ENCODE results near the gene INS.

Gene INS

DNA sequence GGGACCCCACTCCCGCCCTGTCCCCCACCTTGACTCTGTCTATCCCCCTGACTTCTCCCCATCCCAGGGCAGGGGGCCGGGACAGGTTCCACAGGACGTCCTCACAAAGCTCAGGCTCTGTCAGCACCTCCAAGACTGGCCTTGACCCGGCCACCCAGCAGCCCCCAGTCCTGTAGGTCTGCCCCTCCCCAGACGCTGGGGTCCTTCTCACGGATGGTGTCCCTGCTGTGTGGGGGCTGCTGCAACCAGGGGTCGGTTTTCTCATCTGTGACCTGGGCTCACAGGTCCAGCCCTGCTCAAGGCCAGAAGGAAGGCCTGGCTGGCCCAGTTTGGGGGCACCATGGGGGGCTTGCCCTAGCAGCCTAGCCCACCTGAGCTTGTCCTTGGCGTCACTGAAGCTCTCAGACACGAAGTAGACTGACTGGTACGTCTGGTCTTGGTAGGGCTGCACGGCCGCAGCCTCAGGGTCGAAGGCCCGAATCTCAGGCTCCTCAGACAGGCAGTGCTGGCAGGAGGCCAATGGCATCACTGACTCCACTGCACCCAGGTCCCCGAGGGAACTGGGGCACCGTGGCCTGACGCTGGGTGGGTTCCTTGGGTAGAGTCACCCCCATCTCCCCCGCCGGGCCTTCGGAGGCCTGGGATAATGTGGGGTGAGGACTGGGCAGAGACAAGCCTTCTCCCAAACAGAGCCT is 4.0 kb upstream of the INS start:
- no peak for DNase-seq

DNA sequence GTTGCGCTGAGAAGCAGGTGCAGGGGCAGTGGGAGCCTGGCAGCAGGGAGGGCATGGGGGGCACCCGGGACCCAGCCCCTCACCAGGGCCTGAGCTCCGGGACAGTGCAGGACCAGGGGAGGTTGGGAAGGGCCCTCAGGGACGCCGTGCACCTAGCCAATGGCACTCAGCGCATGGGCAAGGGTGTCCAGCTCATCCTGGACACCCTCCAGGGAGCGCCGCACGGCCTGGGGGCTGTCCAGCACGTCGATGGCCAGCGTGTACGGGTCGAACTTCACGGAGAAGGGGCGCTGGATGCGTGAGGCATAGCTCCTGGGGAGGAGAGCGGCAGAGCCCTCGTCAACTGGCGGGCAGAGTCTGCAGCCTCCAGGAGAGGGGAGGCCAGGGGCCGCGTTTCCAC is 3.1 kb upstream of the INS start:
- no peak for DNase-seq

DNA sequence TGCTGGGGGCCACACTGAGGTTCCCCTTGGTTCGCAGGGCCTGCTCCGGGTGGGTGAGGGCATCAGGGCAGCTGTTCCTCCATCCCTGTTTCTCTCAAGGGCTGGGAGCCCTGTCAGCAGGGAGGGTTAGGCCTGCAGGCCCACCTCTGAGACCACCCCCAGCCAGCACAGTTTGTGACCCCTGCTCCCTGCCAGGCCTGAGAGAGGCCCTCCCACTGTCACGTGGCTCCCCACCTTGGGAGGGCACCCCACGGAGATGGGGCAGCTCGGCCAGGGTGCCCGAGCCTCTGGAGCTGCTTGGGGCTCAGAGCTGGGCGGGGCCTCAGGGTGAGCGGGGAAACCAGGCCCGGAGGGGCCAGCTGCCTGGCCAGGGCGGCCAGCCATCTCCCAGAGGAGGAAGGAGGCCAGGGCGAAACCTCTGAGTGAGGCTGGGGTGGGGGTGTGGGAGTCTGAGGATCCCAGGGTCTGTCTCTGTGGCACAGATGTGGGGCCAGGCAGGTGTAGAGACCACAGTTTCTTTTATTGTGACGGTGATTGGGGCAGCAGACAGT is 2.5 kb upstream of the INS start:
- DNase-seq = no peak

DNA sequence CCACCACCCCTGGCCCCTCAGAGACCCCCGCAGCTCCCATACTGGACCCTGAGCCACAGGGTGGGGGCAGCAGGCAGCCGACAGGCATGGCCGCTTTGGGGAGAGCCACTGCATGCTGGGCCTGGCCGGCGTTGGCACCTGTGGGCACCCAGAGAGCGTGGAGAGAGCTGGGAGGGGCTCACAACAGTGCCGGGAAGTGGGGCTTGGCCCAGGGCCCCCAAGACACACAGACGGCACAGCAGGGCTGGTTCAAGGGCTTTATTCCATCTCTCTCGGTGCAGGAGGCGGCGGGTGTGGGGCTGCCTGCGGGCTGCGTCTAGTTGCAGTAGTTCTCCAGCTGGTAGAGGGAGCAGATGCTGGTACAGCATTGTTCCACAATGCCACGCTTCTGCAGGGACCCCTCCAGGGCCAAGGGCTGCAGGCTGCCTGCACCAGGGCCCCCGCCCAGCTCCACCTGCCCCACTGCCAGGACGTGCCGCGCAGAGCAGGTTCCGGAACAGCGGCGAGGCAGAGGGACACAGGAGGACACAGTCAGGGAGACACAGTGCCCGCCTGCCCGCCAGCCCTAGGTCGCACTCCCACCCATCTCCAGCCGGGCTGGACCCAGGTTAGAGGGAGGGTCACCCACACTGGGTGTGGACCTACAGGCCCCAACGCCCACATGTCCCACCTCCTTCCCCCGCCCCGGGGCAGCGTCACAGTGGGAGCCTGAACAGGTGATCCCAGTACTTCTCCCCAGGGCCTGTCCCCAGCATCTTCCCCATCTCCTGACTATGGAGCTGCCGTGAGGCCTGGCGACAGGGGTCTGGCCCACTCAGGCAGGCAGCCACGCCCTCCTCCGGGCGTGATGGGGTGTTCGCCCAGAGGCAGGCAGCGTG is 1.2 kb downstream of the INS start:
- no peak for DNase-seq

DNA sequence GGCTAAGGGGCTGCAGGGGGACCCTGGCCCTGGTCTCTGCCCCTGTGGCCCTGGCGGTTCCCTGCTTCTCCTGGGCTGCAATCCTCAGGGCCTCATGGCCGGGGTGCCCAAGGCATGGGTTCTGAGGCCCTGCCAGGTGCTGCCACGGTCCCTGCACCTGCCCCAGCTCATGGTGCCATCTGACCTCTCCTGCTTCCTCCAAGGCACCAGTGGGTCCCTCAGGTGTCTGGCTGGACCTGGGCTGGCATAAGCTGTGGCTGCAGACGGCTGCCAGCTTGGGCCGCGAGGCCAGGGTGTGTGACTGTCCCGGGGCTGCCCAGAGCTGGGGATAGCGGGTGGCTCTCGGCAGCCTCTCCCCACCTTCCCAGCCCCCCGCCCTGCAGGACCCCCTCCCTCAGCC is 2.0 kb downstream of the INS start:
- no peak for DNase-seq

DNA sequence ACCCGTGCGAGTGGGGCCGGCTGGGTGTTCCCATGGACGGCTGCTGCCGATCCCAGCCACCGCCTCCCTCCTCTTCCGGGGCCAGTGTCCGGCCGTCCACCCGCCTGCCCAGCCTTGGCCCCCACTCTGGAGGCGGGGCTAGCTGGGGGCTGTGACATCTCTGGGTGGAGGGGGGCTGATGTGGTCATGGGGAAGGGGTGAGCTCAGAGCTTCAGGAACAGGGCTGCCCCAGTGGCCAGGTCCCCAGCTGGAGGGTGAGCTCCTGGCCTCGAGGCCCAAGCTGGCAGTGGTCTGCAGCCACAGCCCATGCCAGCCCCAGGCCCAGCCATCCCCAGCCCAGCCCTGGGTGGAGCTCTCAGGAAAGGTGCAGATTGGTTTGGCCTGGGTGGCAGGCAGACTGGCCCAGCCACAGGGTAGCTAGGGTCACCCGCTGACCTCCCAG is 2.7 kb downstream of the INS start:
- no peak for DNase-seq

DNA sequence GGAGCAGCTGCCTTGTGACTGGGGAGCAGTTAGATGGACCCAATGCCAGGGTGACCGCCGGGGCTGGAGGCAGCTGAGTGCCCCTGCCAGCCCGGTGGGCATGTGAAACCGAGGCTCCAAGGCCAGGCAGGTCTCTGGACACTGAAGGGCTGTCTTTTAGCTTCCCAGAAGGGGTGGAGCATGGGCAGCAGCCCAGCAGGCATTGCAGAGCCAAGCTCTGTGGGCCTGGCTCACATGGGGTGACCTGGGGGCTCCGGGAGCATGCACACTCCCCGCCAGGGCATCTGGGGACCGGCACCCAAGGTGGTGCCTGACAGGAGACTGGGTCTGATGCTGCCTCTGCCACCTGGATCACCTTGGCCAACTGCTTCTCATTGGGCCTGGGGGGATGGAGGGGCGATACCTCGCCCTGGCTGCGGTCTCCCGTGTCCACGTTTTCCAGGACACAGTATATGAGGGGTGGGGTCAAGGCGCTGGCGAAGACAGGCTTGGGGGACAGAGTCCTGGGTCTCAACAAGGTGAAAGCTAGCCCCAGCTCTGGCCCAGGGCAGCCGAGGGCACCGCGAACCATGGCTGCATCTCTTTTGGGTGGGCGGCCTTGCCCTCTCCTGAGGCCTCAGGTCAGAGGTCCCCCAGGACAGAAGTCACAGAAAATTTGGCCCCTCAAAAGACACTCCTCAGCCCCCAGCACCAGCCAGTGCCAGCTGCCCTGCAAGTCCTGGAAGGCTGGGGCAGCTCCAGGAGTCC is 3.5 kb downstream of the INS start:
- DNase-seq = no peak

DNA sequence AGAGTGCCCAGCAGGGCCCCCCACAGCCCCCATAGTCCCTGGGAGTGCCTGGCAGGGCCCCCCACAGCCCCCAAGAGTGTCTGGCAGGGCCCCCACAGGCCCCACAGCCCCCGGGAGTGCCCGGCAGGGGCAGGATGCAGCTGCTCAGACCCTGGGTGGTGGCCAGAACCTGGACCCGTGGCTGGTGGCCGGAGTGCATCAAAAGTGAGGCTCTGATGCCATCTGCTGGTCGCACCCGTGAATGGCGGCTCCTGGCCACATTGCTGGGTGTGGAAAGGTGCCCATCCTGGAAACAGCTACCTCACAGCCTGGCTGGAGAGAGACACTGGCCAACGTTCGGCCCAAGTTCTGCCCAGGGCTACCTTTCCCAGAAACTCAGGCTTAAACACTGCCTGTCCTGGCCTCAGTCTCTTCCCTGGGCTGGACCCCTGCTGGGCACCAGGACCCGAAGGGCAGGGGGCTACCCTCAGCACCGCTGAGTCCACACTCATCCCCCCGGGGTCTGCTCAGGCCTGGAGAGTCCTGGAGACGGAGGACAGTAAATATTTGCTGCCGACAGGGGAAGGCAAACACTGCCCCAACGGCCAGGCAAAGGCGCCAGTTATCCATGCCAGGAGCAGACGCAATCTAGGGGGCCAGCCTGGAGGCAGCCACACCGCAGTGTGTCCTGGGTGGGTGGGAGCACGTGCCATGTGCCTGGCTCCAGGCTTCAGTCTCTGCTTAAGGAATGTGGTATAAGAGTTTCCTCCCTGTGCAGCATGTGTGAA is 4.4 kb downstream of the INS start:
- no peak for DNase-seq

DNA sequence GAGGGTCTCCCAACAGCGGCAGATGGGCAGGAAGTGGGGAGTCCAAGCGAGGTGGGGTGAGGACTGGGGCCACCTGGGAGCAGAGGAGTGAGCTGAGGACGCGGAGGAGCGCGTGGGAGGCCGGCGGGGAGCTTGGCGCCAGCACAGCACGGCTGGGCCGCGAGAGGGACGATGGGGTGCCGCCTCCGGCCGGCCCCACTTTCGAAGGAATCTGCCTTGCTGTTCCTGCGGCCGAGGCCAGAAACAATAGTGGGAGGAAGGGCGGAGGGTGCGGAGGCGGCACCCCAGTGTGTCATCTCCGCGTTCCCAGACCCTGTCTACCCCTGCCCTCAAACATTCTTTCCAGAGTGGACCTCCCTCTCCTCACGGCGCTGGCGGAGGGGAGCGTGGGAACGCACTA is 5.5 kb downstream of the INS start:
- DNase-seq = no peak

DNA sequence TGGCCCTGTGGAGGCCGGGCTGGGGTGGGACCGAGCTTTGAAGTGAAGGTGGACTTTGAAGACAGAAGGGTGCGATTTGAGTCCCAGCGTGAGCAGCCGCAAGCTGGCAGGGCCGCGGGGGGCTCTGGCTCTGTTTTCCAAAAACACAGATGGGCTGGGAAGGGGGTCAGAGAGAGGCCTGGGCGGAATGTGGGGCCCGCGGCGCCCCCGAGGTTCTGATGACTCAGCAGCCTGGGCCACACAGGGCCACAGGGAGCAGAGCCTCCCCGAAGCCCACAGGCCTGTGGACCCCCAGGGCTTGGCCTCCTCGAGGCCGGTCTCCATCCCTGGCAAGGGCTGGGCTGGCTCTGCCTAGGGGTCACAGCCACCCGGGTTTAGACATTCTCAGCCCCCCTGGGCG is 6.1 kb downstream of the INS start:
- no peak for DNase-seq

DNA sequence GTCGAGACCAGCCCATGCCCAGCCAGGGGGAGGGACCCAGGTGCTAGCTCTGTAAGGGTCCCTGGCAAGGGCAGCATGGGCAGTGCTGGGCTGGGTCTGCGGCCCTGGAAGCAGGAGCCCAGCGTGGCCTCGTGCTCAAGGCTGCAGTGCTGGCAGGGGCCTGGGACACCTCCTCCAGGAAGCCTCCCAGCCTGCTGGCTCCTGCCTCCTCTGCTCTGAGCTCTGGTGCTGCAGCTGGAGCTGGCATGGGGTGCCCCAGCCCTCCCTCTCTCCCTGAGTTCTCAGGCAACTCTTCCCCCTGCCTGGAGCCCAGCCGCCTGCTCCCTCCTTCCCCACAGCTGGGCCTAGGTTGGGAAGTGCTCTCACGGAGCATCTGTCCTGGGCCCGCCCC is 6.8 kb downstream of the INS start:
- no peak for DNase-seq

DNA sequence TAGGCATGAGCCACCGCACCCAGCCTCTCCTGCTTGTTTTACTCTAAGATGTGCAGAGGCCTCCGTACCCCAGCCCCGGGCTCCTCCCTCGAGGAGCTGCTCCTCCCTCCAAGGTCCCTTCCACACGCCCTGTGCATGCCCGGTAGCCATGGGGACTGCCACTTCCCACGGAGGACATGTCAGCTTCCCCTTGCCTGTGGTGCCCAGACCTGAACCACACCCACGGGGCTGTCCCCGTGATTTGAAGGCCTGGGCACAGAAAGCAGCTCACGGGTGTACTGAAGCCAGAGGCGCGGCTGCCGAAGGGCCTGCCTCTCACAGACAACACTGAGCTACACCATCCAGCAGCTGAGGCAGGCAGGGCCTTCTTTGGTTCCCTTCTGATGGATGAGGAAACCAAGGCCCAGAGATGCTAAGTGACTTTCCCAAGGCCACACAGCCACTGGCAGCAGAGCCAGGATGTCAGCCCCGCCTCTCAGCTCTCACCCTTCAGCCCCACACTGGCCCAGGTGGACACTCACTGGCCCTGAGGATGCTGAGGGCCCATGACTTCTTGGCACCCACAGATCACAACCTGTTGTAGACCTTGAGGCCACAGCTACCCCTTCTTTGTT is 7.3 kb downstream of the INS start:
- DNase-seq = no peak

DNA sequence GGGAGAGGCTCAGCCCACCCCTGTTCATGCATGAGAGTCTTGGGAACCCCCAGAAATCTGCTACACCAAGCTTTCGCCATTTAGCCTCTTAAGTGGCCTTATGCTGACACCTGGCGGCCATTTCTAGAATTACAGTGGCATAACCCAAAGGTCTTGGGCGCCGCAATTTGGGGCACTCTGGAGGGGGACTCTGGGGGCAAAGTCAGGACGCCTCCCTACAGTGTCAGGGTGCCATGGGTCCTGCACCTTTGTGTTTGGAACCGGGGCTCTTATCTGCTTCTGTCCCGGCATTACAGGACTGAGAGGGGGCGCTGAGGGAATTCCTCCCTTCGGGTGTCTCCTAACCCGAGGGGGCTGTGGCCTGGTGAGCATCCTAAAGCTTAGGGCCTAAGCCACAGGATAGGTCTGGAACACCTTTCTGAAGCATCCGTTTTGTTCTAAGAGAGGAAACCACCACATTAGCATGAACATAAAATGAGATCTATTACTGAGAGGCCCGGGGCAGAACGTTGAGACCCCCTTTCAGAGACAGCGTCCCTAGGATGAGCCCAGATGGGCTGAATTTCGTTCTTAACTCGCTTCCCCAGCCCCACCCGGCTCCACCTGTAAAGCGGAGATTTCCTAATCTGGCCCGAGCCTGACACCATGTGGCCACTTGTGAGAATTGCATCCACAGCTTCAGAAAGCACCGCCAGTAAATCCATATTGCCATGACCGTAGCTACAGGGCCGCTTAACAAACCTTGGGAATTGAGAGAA is 9.3 kb downstream of the INS start:
- peak; percentile 44 for DNase-seq

DNA sequence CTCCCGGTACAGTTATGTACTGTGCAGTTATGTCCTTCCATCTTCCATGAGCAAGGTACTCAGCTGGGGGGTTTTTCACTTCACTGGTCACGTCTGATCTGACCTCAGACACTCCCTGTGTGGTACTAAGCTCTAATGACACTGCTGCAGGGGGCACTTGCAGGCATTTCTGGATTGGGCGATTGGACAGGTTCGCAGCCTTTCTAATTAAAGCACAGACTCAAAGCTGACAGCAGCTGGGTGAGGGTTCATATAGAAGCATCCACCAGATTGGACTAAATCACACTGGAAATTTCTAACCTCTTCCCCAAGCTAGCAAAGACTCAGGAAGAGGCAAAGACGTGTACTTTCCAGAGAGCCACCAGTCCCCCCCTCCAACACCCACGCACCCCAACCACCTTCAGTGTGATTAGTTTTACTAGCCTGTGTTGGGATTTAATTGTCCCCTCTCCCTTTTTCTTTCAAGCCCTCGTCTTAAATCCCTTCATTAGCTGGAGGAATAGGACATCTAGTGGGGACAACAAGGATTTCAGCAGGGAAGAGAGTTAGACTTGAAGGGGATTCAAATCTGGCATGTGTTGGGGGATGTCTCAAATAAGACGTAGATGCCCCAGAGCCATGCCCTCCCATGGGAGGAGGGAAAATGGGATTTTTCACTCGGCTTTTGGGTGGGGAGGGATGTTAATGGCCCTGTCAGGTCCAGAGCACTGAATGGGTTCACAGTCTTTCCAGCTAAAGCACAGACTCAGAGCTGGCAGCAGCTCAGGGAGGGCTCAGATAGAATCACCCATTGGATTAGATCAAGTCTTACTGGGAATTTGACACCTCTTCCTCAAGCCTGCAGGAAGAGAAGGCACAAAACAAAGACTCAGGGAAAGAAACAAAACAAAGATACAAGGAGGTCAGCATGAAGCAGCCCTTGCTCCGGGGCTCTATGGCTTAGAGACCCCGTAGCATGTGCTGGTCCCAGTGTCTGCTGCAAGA is 10.9 kb downstream of the INS start:
- DNase-seq = no peak

DNA sequence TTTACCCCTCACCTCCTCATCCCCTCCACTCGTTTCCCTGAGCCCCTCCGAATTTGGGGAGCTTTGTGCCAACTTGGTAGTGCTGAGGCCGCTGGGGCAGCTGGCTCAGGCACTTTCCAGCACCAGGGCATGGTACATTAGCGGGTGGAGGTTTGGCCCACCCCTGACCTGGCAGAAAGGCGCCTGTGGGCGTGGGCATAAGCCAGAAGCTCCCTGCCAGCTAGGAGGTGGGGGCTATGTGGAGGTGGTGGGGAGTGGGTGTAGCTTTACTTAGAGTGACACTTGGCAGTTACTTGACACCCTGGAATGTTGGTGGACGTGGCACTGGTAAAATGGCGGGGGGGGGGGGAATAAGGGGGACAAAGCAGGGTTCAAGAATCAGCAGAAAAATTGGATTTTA is 11.5 kb downstream of the INS start:
- DNase-seq = no peak

DNA sequence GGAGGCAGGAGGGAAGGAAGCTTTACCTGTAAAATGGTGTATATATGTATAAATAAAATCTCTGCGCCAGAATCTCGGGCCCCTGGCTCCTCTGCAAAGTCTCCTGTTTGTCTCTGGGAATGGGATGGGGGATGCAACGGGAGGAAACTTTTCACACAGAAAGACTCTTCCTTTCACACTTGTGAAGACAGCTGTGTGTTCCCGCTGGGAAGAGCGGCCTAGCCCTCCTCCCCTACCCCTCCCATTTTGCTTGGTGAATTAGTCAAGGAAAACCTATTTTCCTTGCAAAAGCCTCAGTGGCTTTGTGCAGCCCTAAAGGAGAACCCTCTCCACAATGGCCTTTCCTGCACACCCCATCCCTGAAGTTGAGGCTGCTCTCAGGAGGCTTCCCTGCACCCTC is 12.4 kb downstream of the INS start:
- DNase-seq = no peak

DNA sequence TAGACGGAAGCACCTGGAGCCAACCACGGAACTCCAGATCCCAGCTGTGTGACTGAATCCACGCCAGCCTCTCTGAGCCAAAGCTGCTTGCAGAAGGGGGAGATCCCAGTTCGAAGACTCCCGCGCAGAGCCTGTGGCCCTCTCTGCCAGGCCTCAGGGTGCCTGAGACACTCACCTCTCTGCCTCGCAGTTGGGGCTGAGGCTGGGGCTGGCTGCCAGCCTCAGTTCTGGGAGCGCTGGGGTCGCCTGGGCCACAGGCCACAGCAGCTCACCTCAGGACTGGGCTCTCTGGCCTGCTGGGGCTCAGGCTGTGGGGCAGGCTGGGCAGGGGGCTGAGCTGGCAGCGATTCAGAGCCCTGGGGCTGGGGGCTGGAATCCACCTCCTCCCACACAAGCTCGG is 13.6 kb downstream of the INS start:
- no peak for DNase-seq

DNA sequence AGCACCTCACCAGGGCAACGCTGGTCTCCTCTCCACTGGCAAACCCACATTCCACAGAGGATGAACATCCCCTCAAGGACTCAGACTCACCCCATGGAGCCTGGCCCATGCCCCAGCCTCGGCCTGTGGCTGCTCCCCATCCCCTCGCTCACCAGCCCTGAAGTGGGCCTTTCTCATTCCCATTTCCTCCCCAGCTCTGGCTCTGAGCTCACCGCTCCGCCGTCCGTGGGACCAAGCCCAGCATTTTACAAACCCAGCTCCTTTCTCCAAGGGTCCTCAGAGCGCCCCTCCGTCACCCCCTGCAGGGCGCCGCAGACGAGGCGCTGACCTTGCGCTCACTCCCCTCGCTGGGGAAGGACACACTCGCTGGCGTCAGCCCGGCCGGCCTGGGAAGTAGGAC is 15.0 kb downstream of the INS start:
- no peak for DNase-seq

DNA sequence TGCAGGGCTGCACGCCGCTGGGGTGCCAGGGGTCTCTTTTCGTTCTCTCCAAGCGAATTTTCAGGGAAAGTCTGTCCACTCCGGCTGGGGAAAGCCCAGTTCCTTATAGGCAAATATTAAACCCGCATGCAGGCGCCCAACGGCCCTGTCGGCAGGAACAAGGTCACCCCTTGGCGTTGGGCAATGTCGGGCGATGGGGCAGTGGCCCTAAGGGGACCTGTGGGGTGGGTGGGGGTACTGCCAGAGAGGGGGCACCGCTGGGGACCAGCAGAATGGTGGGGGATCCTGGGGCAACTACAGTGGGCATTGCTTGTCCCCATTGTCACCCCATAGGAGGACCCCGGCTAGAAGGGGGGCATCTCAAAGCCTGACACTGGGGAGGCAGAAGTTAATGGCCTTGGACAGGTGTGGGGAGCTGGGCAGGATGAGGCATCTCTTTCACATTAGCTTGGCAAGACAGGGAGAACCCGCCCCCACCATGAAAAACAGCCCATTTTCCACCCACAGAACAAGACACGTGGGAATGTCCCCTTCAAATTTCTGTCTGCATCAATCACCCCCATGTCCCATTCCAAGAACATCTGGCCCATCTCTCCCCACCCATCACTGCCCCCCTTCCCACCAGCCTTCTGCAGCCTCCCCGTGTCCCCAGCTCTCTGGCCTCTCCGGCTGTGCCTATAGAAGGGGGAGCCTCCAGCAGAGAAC is 16.3 kb downstream of the INS start:
- DNase-seq = no peak

Data from NCI-H1417 treated with DMSO at 0.1 percent for 48 hours (cell line).